ENCODE data around the gene DCLK3. TPM values are rescaled to one million over a fixed set of nuclear protein-coding genes. Genes with fewer than 3 reads are reported as not detected.

Gene DCLK3, protein sequence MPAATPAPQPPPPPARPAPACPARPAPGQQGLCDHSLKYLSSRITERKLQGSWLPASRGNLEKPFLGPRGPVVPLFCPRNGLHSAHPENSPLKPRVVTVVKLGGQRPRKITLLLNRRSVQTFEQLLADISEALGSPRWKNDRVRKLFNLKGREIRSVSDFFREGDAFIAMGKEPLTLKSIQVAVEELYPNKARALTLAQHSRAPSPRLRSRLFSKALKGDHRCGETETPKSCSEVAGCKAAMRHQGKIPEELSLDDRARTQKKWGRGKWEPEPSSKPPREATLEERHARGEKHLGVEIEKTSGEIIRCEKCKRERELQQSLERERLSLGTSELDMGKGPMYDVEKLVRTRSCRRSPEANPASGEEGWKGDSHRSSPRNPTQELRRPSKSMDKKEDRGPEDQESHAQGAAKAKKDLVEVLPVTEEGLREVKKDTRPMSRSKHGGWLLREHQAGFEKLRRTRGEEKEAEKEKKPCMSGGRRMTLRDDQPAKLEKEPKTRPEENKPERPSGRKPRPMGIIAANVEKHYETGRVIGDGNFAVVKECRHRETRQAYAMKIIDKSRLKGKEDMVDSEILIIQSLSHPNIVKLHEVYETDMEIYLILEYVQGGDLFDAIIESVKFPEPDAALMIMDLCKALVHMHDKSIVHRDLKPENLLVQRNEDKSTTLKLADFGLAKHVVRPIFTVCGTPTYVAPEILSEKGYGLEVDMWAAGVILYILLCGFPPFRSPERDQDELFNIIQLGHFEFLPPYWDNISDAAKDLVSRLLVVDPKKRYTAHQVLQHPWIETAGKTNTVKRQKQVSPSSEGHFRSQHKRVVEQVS
- total RNA-seq = under 1 TPM in 1 of 2 donors, not detected in 1; 0.80 TPM

GRCh38 chr3:36763850-36764703 lies at the start of gene DCLK3:
Gene DCLK3 (minus strand): TSS chr3:36764553. CDS start chr3:36764263, 290 bp downstream.
- intact Hi-C loops (cut with DNase I) = no loop called here
- DNase-seq (ENCODE audit: low spot score) = no peak
- Histone ChIP-seq H3K27me3 (replicated peaks; ENCODE audit: insufficient read depth) (peaks cover 6% of the 10 kb centered on the region), H3K9me3 (no peaks in the 10 kb centered on the region), H3K36me3 (no peaks in the 10 kb centered on the region), H3K4me3 (peak within 1 kb of the TSS in 1 of 2 donors; percentile 1), H3K4me1 (replicated peaks) (no peaks in the 10 kb centered on the region), H3K27ac (no peak within 1 kb of the TSS)
- WGBS = 2% methylated on average over 88 of the region's 99 CpGs
- TF ChIP-seq, protein P1, sequence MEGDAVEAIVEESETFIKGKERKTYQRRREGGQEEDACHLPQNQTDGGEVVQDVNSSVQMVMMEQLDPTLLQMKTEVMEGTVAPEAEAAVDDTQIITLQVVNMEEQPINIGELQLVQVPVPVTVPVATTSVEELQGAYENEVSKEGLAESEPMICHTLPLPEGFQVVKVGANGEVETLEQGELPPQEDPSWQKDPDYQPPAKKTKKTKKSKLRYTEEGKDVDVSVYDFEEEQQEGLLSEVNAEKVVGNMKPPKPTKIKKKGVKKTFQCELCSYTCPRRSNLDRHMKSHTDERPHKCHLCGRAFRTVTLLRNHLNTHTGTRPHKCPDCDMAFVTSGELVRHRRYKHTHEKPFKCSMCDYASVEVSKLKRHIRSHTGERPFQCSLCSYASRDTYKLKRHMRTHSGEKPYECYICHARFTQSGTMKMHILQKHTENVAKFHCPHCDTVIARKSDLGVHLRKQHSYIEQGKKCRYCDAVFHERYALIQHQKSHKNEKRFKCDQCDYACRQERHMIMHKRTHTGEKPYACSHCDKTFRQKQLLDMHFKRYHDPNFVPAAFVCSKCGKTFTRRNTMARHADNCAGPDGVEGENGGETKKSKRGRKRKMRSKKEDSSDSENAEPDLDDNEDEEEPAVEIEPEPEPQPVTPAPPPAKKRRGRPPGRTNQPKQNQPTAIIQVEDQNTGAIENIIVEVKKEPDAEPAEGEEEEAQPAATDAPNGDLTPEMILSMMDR (IDR thresholded peaks at IDR 0.05) = no peak
- TF ChIP-seq POLR2A (IDR thresholded peaks at IDR 0.05) = no peak
- no peak for TF ChIP-seq POLR2AphosphoS5 (IDR thresholded peaks at IDR 0.05)

- intact Hi-C loops (cut with DNase I) = no loop called here
- WGBS = 46% methylated on average over 6 of the region's 6 CpGs
Measured at GRCh38 chr3:36813305-36813704, 49.0 kb upstream of the DCLK3 start.

GRCh38 chr3:36812240-36812639 lies 47.9 kb upstream of the DCLK3 start:
- 67% methylated on average over 1 of the region's 1 CpG for WGBS

More at GRCh38 chr3:36813305-36813704, 49.0 kb upstream of the DCLK3 start:
- TF ChIP-seq, protein P1 (IDR thresholded peaks at IDR 0.05) = no peak
- no peak for TF ChIP-seq POLR2AphosphoS5 (IDR thresholded peaks at IDR 0.05)
- TF ChIP-seq POLR2A (IDR thresholded peaks at IDR 0.05) = no peak
- Histone ChIP-seq H3K27ac (no peak overlapping the region), H3K27me3 (replicated peaks; ENCODE audit: insufficient read depth) (no peaks in the 10 kb centered on the region), H3K36me3 (no peaks in the 10 kb centered on the region), H3K4me3 (no peak overlapping the region), H3K9me3 (no peaks in the 10 kb centered on the region), H3K4me1 (replicated peaks) (no peaks in the 10 kb centered on the region)
- no peak for DNase-seq (ENCODE audit: low spot score)

GRCh38 chr3:36811768-36812167 lies 47.4 kb upstream of the DCLK3 start:
- Histone ChIP-seq H3K4me3 (no peak overlapping the region), H3K27ac (no peak overlapping the region), H3K36me3 (no peaks in the 10 kb centered on the region), H3K27me3 (replicated peaks; ENCODE audit: insufficient read depth) (no peaks in the 10 kb centered on the region), H3K4me1 (replicated peaks) (no peaks in the 10 kb centered on the region), H3K9me3 (no peaks in the 10 kb centered on the region)
- intact Hi-C loops (cut with DNase I) = no loop called here
- WGBS = 93% methylated on average over 2 of the region's 2 CpGs
- no peak for TF ChIP-seq POLR2AphosphoS5 (IDR thresholded peaks at IDR 0.05)
- no peak for TF ChIP-seq POLR2A (IDR thresholded peaks at IDR 0.05)
- no peak for DNase-seq (ENCODE audit: low spot score)

More at GRCh38 chr3:36812240-36812639, 47.9 kb upstream of the DCLK3 start:
- H3K27ac ChIP-seq = no peak overlapping the region
- H3K27me3 ChIP-seq (replicated peaks; ENCODE audit: insufficient read depth) = no peaks in the 10 kb centered on the region
- H3K36me3 ChIP-seq = no peaks in the 10 kb centered on the region
- H3K9me3 ChIP-seq = no peaks in the 10 kb centered on the region
- H3K4me3 ChIP-seq = no peak overlapping the region
- TF ChIP-seq, protein P1 (IDR thresholded peaks at IDR 0.05) = no peak
- TF ChIP-seq POLR2AphosphoS5 (IDR thresholded peaks at IDR 0.05) (no peak), POLR2A (IDR thresholded peaks at IDR 0.05) (no peak)
- no peaks in the 10 kb centered on the region for H3K4me1 ChIP-seq (replicated peaks)
- intact Hi-C loops (cut with DNase I) = no loop called here
- DNase-seq (ENCODE audit: low spot score) = no peak

All from prostate gland (tissue), 2 donors.